ENCODE measurements around the gene TMED10.

The TMED10 gene

GRCh38 chr14:75220156-75220555, 43.7 kb upstream of the TMED10 start:
- Histone ChIP-seq H3K9ac (ENCODE audit: low read length) (no peak overlapping the region), H4K5ac (ENCODE audit: low read length) (no peak overlapping the region), H3K23ac (ENCODE audit: low read length) (no peak overlapping the region), H3K56ac (ENCODE audit: low read length) (no peak overlapping the region), H3K4me1 (ENCODE audit: control insufficient read depth, low read depth, low read length) (peaks cover 7% of the 10 kb centered on the region), H3K36me3 (ENCODE audit: control insufficient read depth, insufficient read depth, low read length) (no peaks in the 10 kb centered on the region), H4K8ac (ENCODE audit: low read depth, low read length) (no peak overlapping the region), H3K4me2 (ENCODE audit: low read length) (no peak overlapping the region), H3K27me3 (ENCODE audit: insufficient read depth, low read length, poor library complexity) (no peaks in the 10 kb centered on the region), H3K4me3 (ENCODE audit: low read length) (no peak overlapping the region), H3K79me2 (ENCODE audit: control insufficient read depth, insufficient read depth, low read length) (no peaks in the 10 kb centered on the region), H3K4ac (ENCODE audit: low read depth, low read length) (no peak overlapping the region), H2BK15ac (replicated peaks; ENCODE audit: low read depth) (no peak overlapping the region), H3K79me1 (ENCODE audit: low read length) (no peaks in the 10 kb centered on the region), H3K27ac (ENCODE audit: low read depth, low read length) (no peak overlapping the region), H3K18ac (ENCODE audit: low read length) (no peak overlapping the region), H2AK5ac (ENCODE audit: low read length) (no peak overlapping the region), H2BK5ac (ENCODE audit: low read length) (no peak overlapping the region), H2BK120ac (ENCODE audit: low read depth, low read length) (no peak overlapping the region)
- no peak for DNase-seq
- no CpG with 5 or more reads among the region's 9 CpGs for WGBS (ENCODE audit: extremely low coverage, insufficient coverage, low lambda C conversion rate)

GRCh38 chr14:75217508-75218206, 41.2 kb upstream of the TMED10 start:
- Histone ChIP-seq H2BK120ac (ENCODE audit: low read depth, low read length) (no peak overlapping the region), H4K8ac (ENCODE audit: low read depth, low read length) (no peak overlapping the region), H3K4me2 (ENCODE audit: low read length) (no peak overlapping the region), H3K27ac (ENCODE audit: low read depth, low read length) (no peak overlapping the region), H3K4ac (ENCODE audit: low read depth, low read length) (no peak overlapping the region), H3K23ac (ENCODE audit: low read length) (no peak overlapping the region), H3K27me3 (ENCODE audit: insufficient read depth, low read length, poor library complexity) (no peaks in the 10 kb centered on the region), H3K79me2 (ENCODE audit: control insufficient read depth, insufficient read depth, low read length) (no peaks in the 10 kb centered on the region), H3K9ac (ENCODE audit: low read length) (no peak overlapping the region), H3K56ac (ENCODE audit: low read length) (no peak overlapping the region), H2BK15ac (replicated peaks; ENCODE audit: low read depth) (no peak overlapping the region), H2AK5ac (ENCODE audit: low read length) (no peak overlapping the region), H4K5ac (ENCODE audit: low read length) (no peak overlapping the region), H3K4me3 (ENCODE audit: low read length) (no peak overlapping the region), H3K18ac (ENCODE audit: low read length) (no peak overlapping the region), H2BK5ac (ENCODE audit: low read length) (no peak overlapping the region), H3K4me1 (ENCODE audit: control insufficient read depth, low read depth, low read length) (peaks cover 7% of the 10 kb centered on the region), H3K36me3 (ENCODE audit: control insufficient read depth, insufficient read depth, low read length) (no peaks in the 10 kb centered on the region), H3K79me1 (ENCODE audit: low read length) (no peaks in the 10 kb centered on the region)
- no peak for DNase-seq
- no CpG with 5 or more reads among the region's 4 CpGs for WGBS (ENCODE audit: extremely low coverage, insufficient coverage, low lambda C conversion rate)

GRCh38 chr14:75216427-75217006, 40.1 kb upstream of the TMED10 start:
- no CpG with 5 or more reads among the region's 6 CpGs for WGBS (ENCODE audit: extremely low coverage, insufficient coverage, low lambda C conversion rate)
- Histone ChIP-seq H2BK120ac (ENCODE audit: low read depth, low read length) (no peak overlapping the region), H4K5ac (ENCODE audit: low read length) (no peak overlapping the region), H3K36me3 (ENCODE audit: control insufficient read depth, insufficient read depth, low read length) (no peaks in the 10 kb centered on the region), H3K23ac (ENCODE audit: low read length) (no peak overlapping the region), H2AK5ac (ENCODE audit: low read length) (no peak overlapping the region), H2BK5ac (ENCODE audit: low read length) (no peak overlapping the region), H4K8ac (ENCODE audit: low read depth, low read length) (no peak overlapping the region), H3K79me1 (ENCODE audit: low read length) (no peaks in the 10 kb centered on the region), H3K18ac (ENCODE audit: low read length) (no peak overlapping the region), H2BK15ac (replicated peaks; ENCODE audit: low read depth) (no peak overlapping the region), H3K4me1 (ENCODE audit: control insufficient read depth, low read depth, low read length) (no peaks in the 10 kb centered on the region), H3K4me2 (ENCODE audit: low read length) (no peak overlapping the region), H3K9ac (ENCODE audit: low read length) (no peak overlapping the region), H3K56ac (ENCODE audit: low read length) (no peak overlapping the region), H3K4me3 (ENCODE audit: low read length) (no peak overlapping the region), H3K4ac (ENCODE audit: low read depth, low read length) (no peak overlapping the region), H3K79me2 (ENCODE audit: control insufficient read depth, insufficient read depth, low read length) (no peaks in the 10 kb centered on the region), H3K27ac (ENCODE audit: low read depth, low read length) (no peak overlapping the region), H3K27me3 (ENCODE audit: insufficient read depth, low read length, poor library complexity) (no peaks in the 10 kb centered on the region)
- no peak for DNase-seq

GRCh38 chr14:75215520-75215919, 39.1 kb upstream of the TMED10 start:
- no peak overlapping the region for H3K4me2 ChIP-seq (ENCODE audit: low read length)
- no peak overlapping the region for H3K18ac ChIP-seq (ENCODE audit: low read length)
- H3K9ac ChIP-seq (ENCODE audit: low read length) = no peak overlapping the region
- H2AK5ac ChIP-seq (ENCODE audit: low read length) = no peak overlapping the region
- no peak for DNase-seq
- WGBS (ENCODE audit: extremely low coverage, insufficient coverage, low lambda C conversion rate) = no CpG with 5 or more reads among the region's 6 CpGs
- no peak overlapping the region for H3K56ac ChIP-seq (ENCODE audit: low read length)
- no peak overlapping the region for H3K27ac ChIP-seq (ENCODE audit: low read depth, low read length)
- H4K8ac ChIP-seq (ENCODE audit: low read depth, low read length) = no peak overlapping the region
- no peaks in the 10 kb centered on the region for H3K36me3 ChIP-seq (ENCODE audit: control insufficient read depth, insufficient read depth, low read length)
- no peaks in the 10 kb centered on the region for H3K79me2 ChIP-seq (ENCODE audit: control insufficient read depth, insufficient read depth, low read length)
- no peak overlapping the region for H3K4me3 ChIP-seq (ENCODE audit: low read length)
- no peak overlapping the region for H2BK120ac ChIP-seq (ENCODE audit: low read depth, low read length)
- no peak overlapping the region for H2BK15ac ChIP-seq (replicated peaks; ENCODE audit: low read depth)
- no peak overlapping the region for H2BK5ac ChIP-seq (ENCODE audit: low read length)
- H4K5ac ChIP-seq (ENCODE audit: low read length) = no peak overlapping the region
- H3K4me1 ChIP-seq (ENCODE audit: control insufficient read depth, low read depth, low read length) = no peaks in the 10 kb centered on the region
- H3K79me1 ChIP-seq (ENCODE audit: low read length) = no peaks in the 10 kb centered on the region
- H3K23ac ChIP-seq (ENCODE audit: low read length) = no peak overlapping the region
- H3K27me3 ChIP-seq (ENCODE audit: insufficient read depth, low read length, poor library complexity) = no peaks in the 10 kb centered on the region
- H3K4ac ChIP-seq (ENCODE audit: low read depth, low read length) = no peak overlapping the region

- Histone ChIP-seq H3K27me3 (ENCODE audit: insufficient read depth, low read length, poor library complexity) (no peaks in the 10 kb centered on the region), H3K18ac (ENCODE audit: low read length) (no peak overlapping the region), H3K79me1 (ENCODE audit: low read length) (no peaks in the 10 kb centered on the region), H3K9ac (ENCODE audit: low read length) (no peak overlapping the region), H2BK5ac (ENCODE audit: low read length) (no peak overlapping the region), H3K4me3 (ENCODE audit: low read length) (no peak overlapping the region), H3K4ac (ENCODE audit: low read depth, low read length) (no peak overlapping the region), H2BK15ac (replicated peaks; ENCODE audit: low read depth) (no peak overlapping the region), H3K27ac (ENCODE audit: low read depth, low read length) (no peak overlapping the region), H4K5ac (ENCODE audit: low read length) (no peak overlapping the region), H2BK120ac (ENCODE audit: low read depth, low read length) (no peak overlapping the region), H3K4me2 (ENCODE audit: low read length) (no peak overlapping the region), H3K23ac (ENCODE audit: low read length) (no peak overlapping the region), H2AK5ac (ENCODE audit: low read length) (no peak overlapping the region), H3K56ac (ENCODE audit: low read length) (no peak overlapping the region), H4K8ac (ENCODE audit: low read depth, low read length) (no peak overlapping the region), H3K4me1 (ENCODE audit: control insufficient read depth, low read depth, low read length) (no peaks in the 10 kb centered on the region), H3K79me2 (ENCODE audit: control insufficient read depth, insufficient read depth, low read length) (no peaks in the 10 kb centered on the region), H3K36me3 (ENCODE audit: control insufficient read depth, insufficient read depth, low read length) (no peaks in the 10 kb centered on the region)
- WGBS (ENCODE audit: extremely low coverage, insufficient coverage, low lambda C conversion rate) = no CpG with 5 or more reads among the region's 5 CpGs
- no peak for DNase-seq
Measured at GRCh38 chr14:75214558-75214957, 38.1 kb upstream of the TMED10 start.

GRCh38 chr14:75213172-75213571, 36.8 kb upstream of the TMED10 start:
- Histone ChIP-seq H3K36me3 (ENCODE audit: control insufficient read depth, insufficient read depth, low read length) (no peaks in the 10 kb centered on the region), H3K27ac (ENCODE audit: low read depth, low read length) (no peak overlapping the region), H3K4me3 (ENCODE audit: low read length) (no peak overlapping the region), H3K27me3 (ENCODE audit: insufficient read depth, low read length, poor library complexity) (no peaks in the 10 kb centered on the region), H3K79me1 (ENCODE audit: low read length) (no peaks in the 10 kb centered on the region), H3K18ac (ENCODE audit: low read length) (no peak overlapping the region), H4K5ac (ENCODE audit: low read length) (no peak overlapping the region), H4K8ac (ENCODE audit: low read depth, low read length) (no peak overlapping the region), H2BK5ac (ENCODE audit: low read length) (no peak overlapping the region), H3K4me2 (ENCODE audit: low read length) (no peak overlapping the region), H2BK120ac (ENCODE audit: low read depth, low read length) (no peak overlapping the region), H3K23ac (ENCODE audit: low read length) (no peak overlapping the region), H3K4ac (ENCODE audit: low read depth, low read length) (no peak overlapping the region), H3K4me1 (ENCODE audit: control insufficient read depth, low read depth, low read length) (no peaks in the 10 kb centered on the region), H3K9ac (ENCODE audit: low read length) (no peak overlapping the region), H3K56ac (ENCODE audit: low read length) (no peak overlapping the region), H3K79me2 (ENCODE audit: control insufficient read depth, insufficient read depth, low read length) (no peaks in the 10 kb centered on the region), H2AK5ac (ENCODE audit: low read length) (no peak overlapping the region), H2BK15ac (replicated peaks; ENCODE audit: low read depth) (no peak overlapping the region)
- WGBS (ENCODE audit: extremely low coverage, insufficient coverage, low lambda C conversion rate) = no CpG with 5 or more reads among the region's 4 CpGs
- DNase-seq = no peak
